Endodermal cell (in vitro differentiated cells): ENCODE measurements around the gene GPR25. TPM values are rescaled to one million over a fixed set of nuclear protein-coding genes. Genes with fewer than 3 reads are reported as not detected.

Source experiments
- DNase-seq: peaks from one replicate; pipeline ENCODE4 v3.0.0-alpha.2; 2017
- H3K27ac ChIP-seq: 2 replicates; pipeline ENCODE4 v1.5.1; 2013; ENCODE audit warnings: mild to moderate bottlenecking, low read depth, low read length, moderate library complexity
- H3K27me3 ChIP-seq: 2 replicates; pipeline ENCODE4 v1.6.1; 2013; ENCODE audit warnings: mild to moderate bottlenecking, low read length, moderate library complexity; ENCODE audit not compliant: insufficient read depth, control insufficient read depth, poor library complexity, severe bottlenecking
- H3K36me3 ChIP-seq: 2 replicates; pipeline ENCODE4 v1.7.0; 2013; ENCODE audit warnings: mild to moderate bottlenecking, low read length, moderate library complexity; ENCODE audit not compliant: control insufficient read depth, insufficient read depth
- H3K4me1 ChIP-seq: one replicate; pipeline ENCODE4 v1.7.0; 2013; ENCODE audit warnings: low read length; ENCODE audit not compliant: control insufficient read depth, insufficient read depth
- H3K4me3 ChIP-seq: 2 replicates; pipeline ENCODE4 v1.5.1; 2013; ENCODE audit warnings: mild to moderate bottlenecking, low read length, moderate library complexity
- H3K9ac ChIP-seq: 2 replicates; pipeline ENCODE4 v1.6.1; 2013; ENCODE audit warnings: mild to moderate bottlenecking, low read length, moderate library complexity; ENCODE audit not compliant: poor library complexity, severe bottlenecking; ENCODE audit errors: extremely low read depth
- H3K9me3 ChIP-seq: 2 replicates; pipeline ENCODE4 v1.6.1; 2013; ENCODE audit warnings: mild to moderate bottlenecking, low read length, moderate library complexity; ENCODE audit not compliant: control insufficient read depth
- H3K27ac Mint-ChIP-seq: 2 replicates; pipeline ENCODE4 v1.8.0; 2020; ENCODE audit warnings: mixed read lengths
- H3K27me3 Mint-ChIP-seq: 2 replicates; pipeline ENCODE4 v1.8.0; 2021; ENCODE audit warnings: mild to moderate bottlenecking, mixed read lengths; ENCODE audit not compliant: insufficient read depth
- H3K36me3 Mint-ChIP-seq: 2 replicates; pipeline ENCODE4 v1.8.0; 2020; ENCODE audit warnings: low read depth, mixed read lengths
- H3K4me1 Mint-ChIP-seq: 2 replicates; pipeline ENCODE4 v1.8.0; 2020; ENCODE audit warnings: mixed read lengths
- H3K4me3 Mint-ChIP-seq: 2 replicates; pipeline ENCODE4 v1.8.0; 2020; ENCODE audit warnings: mild to moderate bottlenecking, moderate library complexity, mixed read lengths
- H3K9me3 Mint-ChIP-seq: 2 replicates; pipeline ENCODE4 v1.8.0; 2020; ENCODE audit warnings: mild to moderate bottlenecking, mixed read lengths
- WGBS, 2 experiments: methylation state at CpG; one replicate each; pipeline versions ENCODE4 v1.1.5 to v1.1.7; 2013; ENCODE audit warnings: missing lambda C conversion rate in 2 of 2, mixed read lengths in 1 of 2; ENCODE audit not compliant: insufficient coverage in 1 of 2, insufficient read length in 1 of 2; 5-methylcytosine and 5-hydroxymethylcytosine counted together
- total RNA-seq, 2 donors: library from RNA; stranded (reverse); fragmentation: NEBNext Ultra II Directional in 1 of 2; extraction: Animal tissue kit (Norgen Biotek cat#: 25700) in 1 of 2; gene quantifications; 2 replicates in 1 of 2; 3 replicates in 1 of 2; pipeline ENCODE4 v1.2.1, GENCODE V29; 2021
- TF ChIP-seq, protein P1 (sequence below): fragments of 200-600 bp; sonication (generic); conservative IDR thresholded peaks from 2 replicates; pipeline ENCODE4 v1.5.0; 2021; ENCODE audit warnings: antibody characterized with exemption, mild to moderate bottlenecking

The GPR25 gene
- total RNA-seq, 2 donors from 2014 or later: not detected

DNA sequence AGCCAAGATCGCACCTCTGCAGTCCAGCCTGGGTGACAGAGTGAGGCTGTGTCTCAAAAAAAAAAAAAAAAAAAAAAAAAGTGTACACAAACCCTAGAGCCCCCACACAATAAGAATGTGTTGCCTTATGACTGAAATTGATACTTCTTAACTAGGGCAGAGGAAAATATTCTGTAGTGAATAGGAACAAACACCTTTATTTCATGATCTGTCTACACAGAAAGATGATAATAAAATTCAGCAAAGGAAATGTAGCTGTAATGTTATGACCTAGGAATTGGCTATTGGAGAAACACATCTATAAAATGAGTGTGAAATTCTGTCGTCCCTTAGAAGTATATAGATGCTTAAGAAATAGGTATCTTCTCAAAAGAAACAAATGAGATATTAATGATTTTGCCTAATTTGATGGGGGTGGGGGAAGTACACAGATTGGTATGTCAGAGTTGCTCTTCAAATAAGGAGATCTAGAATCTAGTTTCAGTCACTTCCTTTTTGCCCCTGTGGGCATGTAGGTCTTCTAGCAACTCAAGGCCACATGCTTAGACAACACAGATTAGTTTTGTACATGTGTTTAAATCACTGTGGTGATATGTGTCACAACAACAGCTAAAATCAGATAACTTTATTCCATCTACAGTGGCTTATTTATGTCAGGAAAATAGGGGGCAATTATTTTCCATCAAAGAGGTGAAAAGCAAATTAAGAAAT, 10.7 kb upstream of the GPR25 start:
- Mint-ChIP-seq H3K4me1 (peaks cover 7% of the 10 kb centered on the region), H3K27me3 (no peaks in the 10 kb centered on the region), H3K9me3 (no peaks in the 10 kb centered on the region), H3K36me3 (peaks cover 8% of the 10 kb centered on the region), H3K27ac (peak overlapping the region; percentile 12), H3K4me3 (no peak overlapping the region)
- Histone ChIP-seq H3K36me3 (peaks cover 46% of the 10 kb centered on the region), H3K4me3 (no peak overlapping the region), H3K27me3 (no peaks in the 10 kb centered on the region), H3K27ac (no peak overlapping the region), H3K9ac (no peak overlapping the region), H3K9me3 (no peaks in the 10 kb centered on the region), H3K4me1 (no peaks in the 10 kb centered on the region)
- TF ChIP-seq, protein P1, sequence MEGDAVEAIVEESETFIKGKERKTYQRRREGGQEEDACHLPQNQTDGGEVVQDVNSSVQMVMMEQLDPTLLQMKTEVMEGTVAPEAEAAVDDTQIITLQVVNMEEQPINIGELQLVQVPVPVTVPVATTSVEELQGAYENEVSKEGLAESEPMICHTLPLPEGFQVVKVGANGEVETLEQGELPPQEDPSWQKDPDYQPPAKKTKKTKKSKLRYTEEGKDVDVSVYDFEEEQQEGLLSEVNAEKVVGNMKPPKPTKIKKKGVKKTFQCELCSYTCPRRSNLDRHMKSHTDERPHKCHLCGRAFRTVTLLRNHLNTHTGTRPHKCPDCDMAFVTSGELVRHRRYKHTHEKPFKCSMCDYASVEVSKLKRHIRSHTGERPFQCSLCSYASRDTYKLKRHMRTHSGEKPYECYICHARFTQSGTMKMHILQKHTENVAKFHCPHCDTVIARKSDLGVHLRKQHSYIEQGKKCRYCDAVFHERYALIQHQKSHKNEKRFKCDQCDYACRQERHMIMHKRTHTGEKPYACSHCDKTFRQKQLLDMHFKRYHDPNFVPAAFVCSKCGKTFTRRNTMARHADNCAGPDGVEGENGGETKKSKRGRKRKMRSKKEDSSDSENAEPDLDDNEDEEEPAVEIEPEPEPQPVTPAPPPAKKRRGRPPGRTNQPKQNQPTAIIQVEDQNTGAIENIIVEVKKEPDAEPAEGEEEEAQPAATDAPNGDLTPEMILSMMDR: no peak
- DNase-seq: no peak
- WGBS, 2 experiments: 93 to 94% methylated on average over 2 of the region's 2 CpGs

DNA sequence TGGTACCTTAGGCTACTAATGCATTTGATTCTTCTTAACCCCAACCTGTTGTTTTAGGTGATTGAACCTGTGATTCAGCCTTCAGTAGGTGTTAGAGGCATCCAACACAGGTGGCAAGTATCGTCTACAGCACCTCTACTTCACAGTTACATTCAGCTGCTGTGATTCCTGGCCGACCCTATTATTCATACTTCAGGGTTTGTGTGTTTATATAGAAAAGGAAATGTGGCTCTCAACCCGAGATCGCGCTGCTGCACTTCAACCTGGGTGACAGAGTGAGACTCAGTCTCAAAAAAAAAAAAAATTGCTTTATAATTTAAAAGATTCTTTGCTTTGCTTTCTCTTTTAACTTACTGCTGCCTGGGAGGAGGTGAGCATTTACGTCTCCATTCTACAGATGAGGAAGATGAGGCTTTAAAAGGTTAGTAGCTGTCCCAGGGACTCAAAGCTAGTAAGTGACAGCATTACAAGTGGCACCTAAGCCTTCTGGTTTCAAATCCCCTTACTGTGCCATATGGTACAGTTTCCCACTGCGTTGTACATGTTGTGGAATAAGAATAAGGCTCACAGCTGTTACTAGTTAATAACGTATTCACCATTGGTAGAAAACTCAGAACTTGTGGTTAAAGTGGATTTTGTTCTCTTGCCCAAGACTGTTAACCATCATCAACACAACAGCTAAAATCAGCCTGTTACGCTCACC, 9.9 kb upstream of the GPR25 start:
- Histone ChIP-seq H3K27me3 (no peaks in the 10 kb centered on the region), H3K4me1 (no peaks in the 10 kb centered on the region), H3K9me3 (no peaks in the 10 kb centered on the region), H3K36me3 (peaks cover 38% of the 10 kb centered on the region), H3K27ac (no peak overlapping the region), H3K9ac (no peak overlapping the region), H3K4me3 (no peak overlapping the region)
- no peaks in the 10 kb centered on the region for H3K9me3 Mint-ChIP-seq
- peaks cover 7% of the 10 kb centered on the region for H3K4me1 Mint-ChIP-seq
- H3K27me3 Mint-ChIP-seq: no peaks in the 10 kb centered on the region
- no peak for DNase-seq
- H3K4me3 Mint-ChIP-seq: no peak overlapping the region
- no peak overlapping the region for H3K27ac Mint-ChIP-seq
- peaks cover 8% of the 10 kb centered on the region for H3K36me3 Mint-ChIP-seq
- TF ChIP-seq, protein P1: no peak
- WGBS, 2 experiments: 96 to 100% methylated on average over 2 to 9 of the region's 9 CpGs

DNA sequence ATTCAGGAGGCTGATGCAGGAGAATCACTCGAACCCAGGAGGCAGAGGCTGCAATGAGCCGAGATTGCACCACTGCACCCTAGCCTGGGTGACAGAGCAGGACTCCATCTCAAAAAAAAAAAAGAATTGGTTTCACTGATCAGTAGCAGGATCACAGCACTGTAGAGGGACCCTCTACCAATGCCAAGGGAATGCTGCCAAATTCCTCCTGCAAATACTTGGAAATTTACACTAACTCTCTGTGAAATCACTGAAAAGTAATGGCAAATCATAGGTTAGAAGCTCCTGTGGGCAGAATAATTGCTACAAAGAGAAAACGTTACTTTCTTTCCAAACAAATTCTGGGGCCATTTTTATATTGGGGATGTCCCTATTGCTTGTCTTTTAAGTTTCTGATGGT, 6.7 kb upstream of the GPR25 start:
- WGBS, 2 experiments: 90% methylated on average over 3 of the region's 3 CpGs
- Histone ChIP-seq H3K36me3 (peaks cover 21% of the 10 kb centered on the region), H3K27ac (no peak overlapping the region), H3K9ac (no peak overlapping the region), H3K4me1 (no peaks in the 10 kb centered on the region), H3K4me3 (no peak overlapping the region), H3K27me3 (no peaks in the 10 kb centered on the region), H3K9me3 (no peaks in the 10 kb centered on the region)
- Mint-ChIP-seq H3K4me1 (peaks cover 7% of the 10 kb centered on the region), H3K4me3 (no peak overlapping the region), H3K27ac (no peak overlapping the region), H3K27me3 (no peaks in the 10 kb centered on the region), H3K9me3 (no peaks in the 10 kb centered on the region), H3K36me3 (peaks cover 8% of the 10 kb centered on the region)
- TF ChIP-seq, protein P1: no peak
- no peak for DNase-seq
